HG02610 (cell line): Measurements from ENCODE around the gene HMGA1.
A peak's percentile ranks its signal among the peaks of the same experiment; 100 is the strongest.

Source experiments
- ATAC-seq: cut with Tn5 transposase; IDR thresholded peaks from one replicate; pipeline ENCODE4 v1.9.1; 2021; ENCODE audit warnings: mild to moderate bottlenecking, moderate library complexity; ENCODE audit not compliant: unreplicated experiment

The HMGA1 gene

GRCh38 chr6:34285448-34286164, 48.9 kb downstream of the HMGA1 start:
- no peak for ATAC-seq

- peak; percentile 61 for ATAC-seq
Observed at GRCh38 chr6:34288581-34288980, 51.9 kb downstream of the HMGA1 start.

DNA sequence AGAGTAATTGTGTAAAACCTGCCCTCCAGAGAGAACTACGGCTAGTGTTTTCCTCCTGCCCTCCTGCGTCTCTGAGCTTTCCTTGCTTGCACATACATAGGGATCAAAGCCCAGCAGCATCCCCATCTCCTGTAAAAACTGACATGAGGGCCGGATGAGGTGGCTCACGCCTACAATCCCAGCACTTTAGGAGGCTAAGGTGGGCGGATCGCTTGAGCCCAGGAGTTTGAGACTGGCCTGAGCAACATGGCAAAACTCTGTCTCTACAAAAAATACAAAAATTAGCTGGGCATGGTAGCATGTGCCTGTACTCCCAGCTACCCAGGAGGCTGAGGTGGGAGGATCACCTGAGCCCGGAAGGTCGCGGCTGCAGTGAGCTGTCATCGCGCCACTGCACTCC, 52.5 kb downstream of the HMGA1 start:
- no peak for ATAC-seq

GRCh38 chr6:34292954-34293353, 56.3 kb downstream of the HMGA1 start:
- no peak for ATAC-seq

DNA sequence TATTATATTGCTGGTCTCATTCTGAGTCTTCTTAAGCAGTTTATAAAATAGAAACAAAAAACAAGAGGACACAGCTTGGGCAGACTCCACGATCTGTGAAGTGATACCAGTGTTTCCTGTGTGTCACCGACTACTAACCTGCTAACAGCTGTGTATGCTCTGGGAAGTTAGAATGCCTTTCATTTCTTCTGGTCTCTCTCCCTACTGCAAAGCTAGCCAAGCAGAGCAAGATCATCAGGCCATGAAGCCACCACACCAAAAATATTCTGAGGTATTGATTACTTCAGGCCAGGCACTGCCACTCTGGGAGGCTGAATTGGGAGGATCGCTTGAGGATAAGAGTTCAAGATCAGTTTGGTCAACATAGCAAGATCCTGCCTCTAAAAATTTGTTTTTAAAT, 59.0 kb downstream of the HMGA1 start:
- ATAC-seq: peak; percentile 84
